BLaER1 (cell line): ENCODE results near the gene RPS6KA1.

Experiments used
- H3K27ac ChIP-seq: shearing (Covaris generic); formaldehyde crosslinking; 2 replicates; pipeline ENCODE4 v1.8.1; 2022
- H3K27me3 ChIP-seq: shearing (Covaris generic); formaldehyde crosslinking; 2 replicates; pipeline ENCODE4 v1.8.1; 2022
- H3K36me3 ChIP-seq: shearing (Covaris generic); formaldehyde crosslinking; 2 replicates; pipeline ENCODE4 v1.8.1; 2022
- H3K4me1 ChIP-seq: shearing (Covaris generic); formaldehyde crosslinking; 2 replicates; pipeline ENCODE4 v1.8.1; 2022
- H3K4me2 ChIP-seq: shearing (Covaris generic); formaldehyde crosslinking; 2 replicates; pipeline ENCODE4 v1.8.1; 2022
- H3K4me3 ChIP-seq: shearing (Covaris generic); formaldehyde crosslinking; 2 replicates; pipeline ENCODE4 v1.8.1; 2022
- H3K9ac ChIP-seq: shearing (Covaris generic); formaldehyde crosslinking; 2 replicates; pipeline ENCODE4 v1.8.1; 2022
- H3K9me3 ChIP-seq: shearing (Covaris generic); formaldehyde crosslinking; 2 replicates; pipeline ENCODE4 v1.8.1; 2022
- H4K20me1 ChIP-seq: shearing (Covaris generic); formaldehyde crosslinking; 2 replicates; pipeline ENCODE4 v1.8.1; 2022
- Cebpa-rat ChIP-seq: shearing (Covaris generic); IDR thresholded peaks from 2 replicates; pipeline ENCODE4 v1.8.1; 2022

RPS6KA1 gene

DNA sequence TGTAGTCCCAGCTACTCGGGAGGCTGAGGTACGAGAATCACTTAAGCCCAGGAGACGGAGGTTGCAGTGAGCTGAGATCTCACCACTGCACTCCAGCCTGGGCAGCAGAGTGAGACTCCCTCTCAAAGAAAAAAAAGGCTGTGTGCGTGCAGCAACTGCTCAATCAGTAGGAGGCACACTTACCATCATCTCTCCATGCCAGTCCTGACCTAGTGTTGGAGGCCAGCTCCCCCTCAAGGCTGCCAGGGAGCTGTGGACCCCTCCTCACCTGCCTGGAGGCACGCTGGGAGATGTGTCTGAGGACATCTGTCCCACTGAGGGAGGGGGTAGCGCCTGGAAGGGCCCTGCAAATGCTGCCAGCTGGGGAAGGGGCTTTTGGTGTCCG, 11.9 kb downstream of the RPS6KA1 start:
- no peak for TF ChIP-seq Cebpa-rat
- Histone ChIP-seq H3K27me3 (no peaks in the 10 kb centered on the region), H3K4me2 (peak overlapping the region; percentile 100), H3K4me1 (peaks cover 97% of the 10 kb centered on the region), H3K9me3 (no peaks in the 10 kb centered on the region), H3K4me3 (peak overlapping the region; percentile 61; the same call in 1 of the 2 replicates), H3K9ac (peak overlapping the region; percentile 76), H3K36me3 (peaks cover 15% of the 10 kb centered on the region; the same call in 1 of the 2 replicates), H4K20me1 (peaks cover 6% of the 10 kb centered on the region; the same call in 1 of the 2 replicates), H3K27ac (peak overlapping the region; percentile 93)

DNA sequence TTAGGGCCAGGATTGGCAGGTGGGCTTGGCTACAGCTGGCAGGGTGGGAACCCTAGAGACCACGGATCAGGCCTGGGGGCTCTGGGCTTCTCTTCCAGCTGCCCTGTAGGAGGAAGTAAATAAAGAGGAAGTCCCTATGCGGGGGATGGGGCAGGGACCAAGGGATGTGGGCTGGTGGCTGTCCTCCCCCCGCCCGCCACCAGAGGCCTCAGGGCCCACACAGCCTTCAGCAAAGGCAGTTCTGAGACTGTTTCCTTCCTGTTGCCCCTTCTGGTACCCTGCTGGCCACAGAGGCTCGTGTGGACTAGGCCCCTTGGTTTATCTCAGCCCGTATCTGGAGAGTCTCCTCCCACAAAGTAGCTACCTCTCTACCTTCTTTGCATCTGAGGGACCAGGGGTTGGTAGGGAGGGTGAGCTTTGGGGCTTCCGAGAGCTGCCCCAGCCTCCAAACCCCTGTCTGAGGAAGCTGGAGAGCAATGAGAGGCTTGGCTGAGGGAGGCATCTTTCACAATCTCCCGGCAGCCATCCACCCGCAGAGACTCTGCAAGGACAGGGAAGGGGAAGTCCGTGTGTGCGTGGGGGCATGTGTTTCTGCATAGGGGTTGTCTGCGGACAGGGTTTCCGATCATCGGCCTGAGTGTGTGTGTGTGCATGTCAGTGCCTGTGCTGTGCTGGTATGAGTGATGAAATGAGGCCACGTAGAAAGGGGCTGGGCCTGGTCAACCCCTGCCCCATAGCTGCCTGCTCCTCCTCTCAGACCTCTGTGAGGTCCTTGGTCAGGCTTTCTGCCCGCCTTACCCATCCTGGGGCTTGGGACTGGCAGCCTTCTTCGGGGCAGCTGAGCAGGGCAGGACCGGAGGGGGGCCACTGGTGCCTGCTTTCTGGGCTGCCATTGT, 12.5 kb downstream of the RPS6KA1 start:
- H3K4me2 ChIP-seq: peak overlapping the region; percentile 100
- no peaks in the 10 kb centered on the region for H3K9me3 ChIP-seq
- H3K27me3 ChIP-seq: no peaks in the 10 kb centered on the region
- TF ChIP-seq Cebpa-rat: peak; percentile 87
- peaks cover 15% of the 10 kb centered on the region for H3K36me3 ChIP-seq
- H3K9ac ChIP-seq: peak overlapping the region; percentile 76
- H4K20me1 ChIP-seq: peaks cover 12% of the 10 kb centered on the region
- H3K4me3 ChIP-seq: peak overlapping the region; percentile 61
- peak overlapping the region; percentile 93 for H3K27ac ChIP-seq
- H3K4me1 ChIP-seq: peaks cover 97% of the 10 kb centered on the region

DNA sequence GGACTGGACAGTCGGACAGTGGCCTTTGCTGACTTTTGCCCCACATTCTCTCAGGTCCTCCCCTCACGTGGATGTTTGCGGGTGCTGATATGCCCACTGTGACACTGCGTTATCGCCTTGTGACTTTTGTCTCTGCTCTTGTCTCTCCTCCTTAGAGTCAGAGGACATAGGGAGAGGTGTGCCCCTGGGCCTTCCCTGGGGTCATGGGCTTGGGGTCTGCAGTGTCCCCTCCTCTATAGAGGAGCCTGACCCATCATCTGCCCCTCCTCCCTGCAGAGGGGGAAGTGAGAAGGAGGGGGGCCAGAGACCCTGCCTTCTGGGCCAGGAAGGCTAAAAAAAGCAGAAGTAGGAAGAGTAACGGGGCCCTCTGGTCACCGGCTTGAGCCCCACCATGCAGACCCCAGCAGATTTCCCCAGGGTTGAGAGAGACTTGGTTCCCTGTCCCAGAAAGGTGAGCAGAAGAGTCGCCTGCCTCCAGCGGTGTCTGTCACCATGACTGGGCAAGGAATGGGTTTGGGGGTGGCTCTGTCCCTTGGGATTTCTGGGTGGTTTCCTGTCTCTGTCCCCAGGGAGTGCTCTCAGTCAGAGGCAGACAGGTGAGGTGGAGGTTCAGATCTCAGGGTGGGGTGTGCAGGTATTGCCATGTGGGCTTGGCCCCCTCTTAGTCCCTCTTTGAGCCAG, 13.3 kb downstream of the RPS6KA1 start:
- TF ChIP-seq Cebpa-rat: no peak
- H4K20me1 ChIP-seq: peaks cover 21% of the 10 kb centered on the region
- peaks cover 15% of the 10 kb centered on the region for H3K36me3 ChIP-seq
- peaks cover 97% of the 10 kb centered on the region for H3K4me1 ChIP-seq
- H3K9ac ChIP-seq: peak overlapping the region; percentile 76
- H3K9me3 ChIP-seq: no peaks in the 10 kb centered on the region
- peak overlapping the region; percentile 61 for H3K4me3 ChIP-seq
- H3K27ac ChIP-seq: peak overlapping the region; percentile 93
- H3K4me2 ChIP-seq: peak overlapping the region; percentile 100
- H3K27me3 ChIP-seq: no peaks in the 10 kb centered on the region

DNA sequence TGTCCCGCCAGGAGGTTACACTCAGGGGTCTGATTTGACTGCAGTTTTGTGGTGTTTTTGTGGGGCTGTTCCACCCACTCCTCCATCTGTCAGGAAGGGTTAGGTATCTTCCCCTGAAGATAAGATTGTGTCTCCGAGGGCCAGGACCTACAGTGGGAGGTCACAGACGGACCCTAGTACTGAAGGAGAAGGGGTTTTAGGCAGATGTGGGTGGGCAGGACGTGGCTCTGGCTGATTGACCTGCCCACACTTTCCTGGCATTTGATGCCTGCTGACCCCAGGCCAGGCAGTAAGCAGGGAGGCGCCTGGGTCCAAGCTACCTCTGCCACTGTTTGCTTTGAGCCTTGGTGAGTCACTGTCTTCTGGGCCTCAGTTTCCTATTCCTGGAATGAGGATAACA, 13.9 kb downstream of the RPS6KA1 start:
- Histone ChIP-seq H3K9ac (peak overlapping the region; percentile 76), H3K27ac (peak overlapping the region; percentile 93), H4K20me1 (peaks cover 26% of the 10 kb centered on the region), H3K9me3 (no peaks in the 10 kb centered on the region), H3K4me3 (peak overlapping the region; percentile 61), H3K36me3 (peaks cover 20% of the 10 kb centered on the region), H3K27me3 (no peaks in the 10 kb centered on the region), H3K4me2 (peak overlapping the region; percentile 100), H3K4me1 (peaks cover 97% of the 10 kb centered on the region)
- TF ChIP-seq Cebpa-rat: no peak

GRCh38 chr1:26544126-26544525, 14.6 kb downstream of the RPS6KA1 start:
- no peak overlapping the region; the same call in 1 of the 2 replicates for H3K4me3 ChIP-seq
- H4K20me1 ChIP-seq: peaks cover 33% of the 10 kb centered on the region
- peaks cover 27% of the 10 kb centered on the region for H3K36me3 ChIP-seq
- peak overlapping the region; percentile 100 for H3K4me2 ChIP-seq
- H3K27ac ChIP-seq: peak overlapping the region; percentile 93
- no peaks in the 10 kb centered on the region for H3K9me3 ChIP-seq
- TF ChIP-seq Cebpa-rat: no peak
- 0 out of 2 replicates have a peak overlapping the region, but pooled peaks have one; percentile 76 for H3K9ac ChIP-seq
- H3K27me3 ChIP-seq: no peaks in the 10 kb centered on the region
- peaks cover 94% of the 10 kb centered on the region for H3K4me1 ChIP-seq

- peak overlapping the region; percentile 93 for H3K9ac ChIP-seq
Measured at GRCh38 chr1:26545969-26546323, 16.4 kb downstream of the RPS6KA1 start.

GRCh38 chr1:26546375-26546774, 16.8 kb downstream of the RPS6KA1 start:
- Histone ChIP-seq H3K4me1 (peaks cover 81% of the 10 kb centered on the region), H3K27ac (peak overlapping the region; percentile 95), H3K9ac (peak overlapping the region; percentile 93), H3K36me3 (peaks cover 49% of the 10 kb centered on the region), H3K4me2 (peak overlapping the region; percentile 100), H3K27me3 (no peaks in the 10 kb centered on the region), H3K4me3 (peak overlapping the region; percentile 85), H3K9me3 (no peaks in the 10 kb centered on the region), H4K20me1 (peaks cover 47% of the 10 kb centered on the region)
- TF ChIP-seq Cebpa-rat: no peak

More at GRCh38 chr1:26545969-26546323, 16.4 kb downstream of the RPS6KA1 start:
- peaks cover 42% of the 10 kb centered on the region for H4K20me1 ChIP-seq
- peak overlapping the region; percentile 95 for H3K27ac ChIP-seq
- no peaks in the 10 kb centered on the region for H3K27me3 ChIP-seq
- peaks cover 44% of the 10 kb centered on the region for H3K36me3 ChIP-seq
- peak overlapping the region; percentile 100 for H3K4me2 ChIP-seq
- peak overlapping the region; percentile 85 for H3K4me3 ChIP-seq
- no peaks in the 10 kb centered on the region for H3K9me3 ChIP-seq
- H3K4me1 ChIP-seq: peaks cover 81% of the 10 kb centered on the region
- TF ChIP-seq Cebpa-rat: no peak

DNA sequence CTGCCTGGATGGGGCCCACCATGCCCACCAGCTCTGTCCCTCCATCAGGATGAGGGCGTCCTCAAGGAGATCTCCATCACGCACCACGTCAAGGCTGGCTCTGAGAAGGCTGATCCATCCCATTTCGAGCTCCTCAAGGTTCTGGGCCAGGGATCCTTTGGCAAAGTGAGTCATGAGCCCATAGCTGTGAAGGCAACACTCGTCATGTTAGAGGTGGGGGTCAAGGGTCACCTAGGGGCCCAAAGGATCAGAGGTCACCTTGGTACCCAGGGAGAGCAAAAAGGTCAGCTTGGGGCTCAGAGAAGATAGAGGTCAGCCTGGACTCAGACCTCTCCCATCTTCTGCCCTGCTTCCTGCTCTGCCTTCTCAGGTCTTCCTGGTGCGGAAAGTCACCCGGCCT, 17.3 kb downstream of the RPS6KA1 start:
- H4K20me1 ChIP-seq: peaks cover 51% of the 10 kb centered on the region
- no peak for TF ChIP-seq Cebpa-rat
- peak overlapping the region; percentile 85 for H3K4me3 ChIP-seq
- no peaks in the 10 kb centered on the region for H3K27me3 ChIP-seq
- peak overlapping the region; percentile 100 for H3K4me2 ChIP-seq
- peaks cover 53% of the 10 kb centered on the region for H3K36me3 ChIP-seq
- peak overlapping the region; percentile 93 for H3K9ac ChIP-seq
- H3K9me3 ChIP-seq: no peaks in the 10 kb centered on the region
- H3K27ac ChIP-seq: peak overlapping the region; percentile 95
- H3K4me1 ChIP-seq: peaks cover 82% of the 10 kb centered on the region

DNA sequence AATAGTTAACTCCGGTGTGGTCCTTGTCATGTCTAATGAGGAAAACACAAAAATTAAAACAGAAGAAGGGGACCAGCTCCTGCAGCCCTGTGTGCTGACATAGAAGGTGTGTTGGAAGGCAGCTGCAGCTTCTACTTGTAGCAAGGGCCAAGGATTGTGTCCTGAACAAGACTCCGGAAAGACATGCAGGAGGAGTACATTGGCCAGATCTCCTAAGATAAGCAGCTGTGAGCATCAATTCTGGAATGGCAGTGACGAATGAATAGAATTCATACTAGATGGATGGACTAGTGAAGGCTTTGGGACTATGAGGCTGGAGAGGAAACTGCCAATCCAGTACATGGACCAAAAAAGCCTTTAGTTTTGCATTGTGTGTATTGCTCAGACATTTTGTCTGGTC, 19.3 kb downstream of the RPS6KA1 start:
- Histone ChIP-seq H3K36me3 (peaks cover 73% of the 10 kb centered on the region), H3K4me3 (no peak overlapping the region), H3K27me3 (no peaks in the 10 kb centered on the region), H3K9me3 (no peaks in the 10 kb centered on the region), H3K4me1 (peaks cover 80% of the 10 kb centered on the region), H3K4me2 (no peak overlapping the region), H4K20me1 (peaks cover 65% of the 10 kb centered on the region), H3K9ac (no peak overlapping the region), H3K27ac (no peak overlapping the region)
- no peak for TF ChIP-seq Cebpa-rat

GRCh38 chr1:26550946-26551345, 21.4 kb downstream of the RPS6KA1 start:
- H3K4me1 ChIP-seq: peaks cover 81% of the 10 kb centered on the region
- peaks cover 84% of the 10 kb centered on the region for H4K20me1 ChIP-seq
- H3K9me3 ChIP-seq: no peaks in the 10 kb centered on the region
- no peak overlapping the region for H3K4me3 ChIP-seq
- peak overlapping the region; percentile 56; the same call in 1 of the 2 replicates for H3K27ac ChIP-seq
- peaks cover 93% of the 10 kb centered on the region for H3K36me3 ChIP-seq
- TF ChIP-seq Cebpa-rat: no peak
- H3K27me3 ChIP-seq: no peaks in the 10 kb centered on the region
- H3K9ac ChIP-seq: peak overlapping the region; percentile 19; the same call in 1 of the 2 replicates
- H3K4me2 ChIP-seq: peak overlapping the region; percentile 19; the same call in 1 of the 2 replicates
